K562 (cell line): ENCODE measurements around the gene PTPN13. TPM values are rescaled to one million over a fixed set of nuclear protein-coding genes. Genes with fewer than 3 reads are reported as not detected.

Source experiments
- ATAC-seq: fragments of 200-7000 bp; cut with Tn5 transposase; 3 replicates; pipeline ENCODE4 v1.9.1; 2020; ENCODE audit warnings: moderate library complexity
- BruUV-seq: library from RNA; stranded (reverse); fragments of 400-500 nt; replicated peaks from 2 replicates; lab custom pipeline; 2021; lab: Mats Ljungman, UMichigan
- CTCF ChIA-PET: fragments of 300-600 bp; formaldehyde crosslinking; extraction: SDS; loops from one replicate; lab custom pipeline; 2021; ENCODE audit warnings: low intra/inter-chr PET ratio; lab: Yijun Ruan, JAX
- POLR2A ChIA-PET: fragments of 300-600, 350-650 bp; sonication (Branson Sonifier 250); formaldehyde crosslinking; extraction: SDS; loops from one replicate; lab custom pipeline; 2021; ENCODE audit warnings: antibody characterized with exemption, inconsistent platforms; lab: Yijun Ruan, JAX
- DNase-seq, 4 experiments: peaks; one replicate each; pipeline versions ENCODE4 v3.0.0 to v3.0.0-alpha.2; 2011 to 2018; ENCODE audit warnings: low spot score in 3 of 4, mixed read lengths in 3 of 4; ENCODE audit errors: extremely low read depth in 1 of 4
- FAIRE-seq: peaks from 2 replicates; lab custom pipeline; 2011; peaks lifted over from hg19 to GRCh38; lab: Jason Lieb, UNC
- H2AFZ ChIP-seq: 2 replicates; pipeline ENCODE4 v1.6.0; 2011; ENCODE audit warnings: low read depth, low read length, control low read depth, inconsistent platforms
- H3K27ac ChIP-seq: fragments of 200-600 bp; 3 replicates; pipeline ENCODE4 v1.8.0; 2011; ENCODE audit warnings: low read depth, mild to moderate bottlenecking, control low read depth, inconsistent platforms, low read length, moderate library complexity, mixed read lengths; ENCODE audit errors: extremely low read depth
- H3K27me3 ChIP-seq, 2 experiments: fragments of 300-600 bp in 1 of 2; 2 replicates in 1 of 2; 3 replicates in 1 of 2; pipeline versions ENCODE4 v1.6.0 to v1.8.0; 2011; ENCODE audit warnings: inconsistent platforms in 2 of 2, low read length in 2 of 2, mild to moderate bottlenecking in 1 of 2, mixed read lengths in 1 of 2, moderate library complexity in 1 of 2; ENCODE audit not compliant: control insufficient read depth in 2 of 2, insufficient read depth in 2 of 2
- H3K36me3 ChIP-seq: fragments of 300-600 bp; 3 replicates; pipeline ENCODE4 v1.8.0; 2011; ENCODE audit warnings: mild to moderate bottlenecking, low read length, inconsistent platforms; ENCODE audit not compliant: control insufficient read depth, insufficient read depth
- H3K4me1 ChIP-seq, 2 experiments: fragments of 200-600 bp in 1 of 2; replicated peaks in 1 of 2; 2 replicates in 1 of 2; 3 replicates in 1 of 2; pipeline versions ENCODE4 v1.5.1 to v1.8.0; 2011; ENCODE audit warnings: inconsistent platforms in 2 of 2, low read length in 2 of 2, mild to moderate bottlenecking in 1 of 2, mixed read lengths in 1 of 2, moderate library complexity in 1 of 2; ENCODE audit not compliant: control insufficient read depth in 2 of 2, insufficient read depth in 2 of 2
- H3K4me2 ChIP-seq: 2 replicates; pipeline ENCODE4 v1.6.1; 2011; ENCODE audit warnings: low read length, control low read depth, inconsistent platforms, mixed read lengths; ENCODE audit not compliant: insufficient read depth
- H3K4me3 ChIP-seq: fragments of 200-600 bp; sonication (generic), shearing (Covaris generic); 2 replicates; pipeline ENCODE4 v1.5.1; 2016; ENCODE audit warnings: control low read depth, inconsistent platforms
- H3K79me2 ChIP-seq: fragments of 200-600 bp; 3 replicates; pipeline ENCODE4 v1.8.0; 2011; ENCODE audit warnings: low read length, inconsistent platforms; ENCODE audit not compliant: control insufficient read depth, insufficient read depth
- H3K9ac ChIP-seq, 2 experiments: 2 replicates each; pipeline versions ENCODE4 v1.6.0 to v1.6.1; 2011; ENCODE audit warnings: low read depth in 2 of 2, low read length in 2 of 2, control low read depth in 1 of 2, inconsistent platforms in 1 of 2, mild to moderate bottlenecking in 1 of 2, mixed read lengths in 1 of 2; ENCODE audit not compliant: insufficient read depth in 1 of 2
- H3K9me1 ChIP-seq: one replicate; pipeline ENCODE4 v1.6.0; 2011; ENCODE audit warnings: inconsistent platforms, mild to moderate bottlenecking, low read length, moderate library complexity; ENCODE audit not compliant: control insufficient read depth, insufficient read depth
- H3K9me3 ChIP-seq: replicated peaks from 2 replicates; pipeline ENCODE4 v1.5.1; 2011; ENCODE audit warnings: low read depth, low read length, inconsistent platforms; ENCODE audit not compliant: control insufficient read depth, insufficient read depth
- H4K20me1 ChIP-seq: replicated peaks from 2 replicates; pipeline ENCODE4 v1.6.1; 2011; ENCODE audit warnings: low read length, inconsistent platforms, mixed read lengths; ENCODE audit not compliant: control insufficient read depth, insufficient read depth
- CEBPB ChIP-seq: fragments of 450-650 bp; IDR thresholded peaks from 2 replicates; pipeline ENCODE4 v1.6.1; 2016; ENCODE audit warnings: missing genetic modification characterization, missing compliant biosample characterization
- ETS2 ChIP-seq: IDR thresholded peaks from 2 replicates; pipeline ENCODE4 v1.6.1; 2016; ENCODE audit warnings: borderline replicate concordance, missing genetic modification characterization, mild to moderate bottlenecking, moderate library complexity, missing compliant biosample characterization; ENCODE audit not compliant: poor library complexity, severe bottlenecking
- GMEB1 ChIP-seq: fragments of 250-450 bp; sonication (Bioruptor Pico); IDR thresholded peaks from 2 replicates; pipeline ENCODE4 v1.4.0; 2020; ENCODE audit warnings: mild to moderate bottlenecking
- MEIS2 ChIP-seq: fragments of 450-650 bp; IDR thresholded peaks from 2 replicates; pipeline ENCODE4 v1.6.1; 2014; ENCODE audit warnings: mild to moderate bottlenecking; ENCODE audit not compliant: partially characterized antibody
- PHF8 ChIP-seq: fragments of 200-600 bp; sonication (generic); IDR thresholded peaks from 2 replicates; pipeline ENCODE4 v1.6.1; 2012; ENCODE audit warnings: mixed run types, mild to moderate bottlenecking, inconsistent platforms, low read length, moderate library complexity, borderline replicate concordance
- ZSCAN32 ChIP-seq: fragments of 450-650 bp; formaldehyde crosslinking; IDR thresholded peaks from 2 replicates; pipeline ENCODE4 v1.4.0; 2020; ENCODE audit warnings: mild to moderate bottlenecking, moderate library complexity
- WGBS: fragments of 100-300 bp; shearing (Covaris generic); methylation state at CpG from one replicate; pipeline ENCODE4 v1.1.6; 2016; ENCODE audit warnings: low coverage, mixed read lengths; ENCODE audit not compliant: insufficient coverage; ENCODE audit errors: missing lambda C conversion rate; 5-methylcytosine and 5-hydroxymethylcytosine counted together
- in situ Hi-C: fragments of 300-500 bp; cut with MboI; formaldehyde crosslinking; loops from 4 replicates; pipeline ENCODE4 v1.15.0; 2018; ENCODE audit warnings: inconsistent platforms, mixed read lengths
- intact Hi-C: fragments of 100-400 bp; cut with micrococcal nuclease; formaldehyde crosslinking; loops from 2 replicates; pipeline ENCODE4 v1.14.2; 2022
- polyA plus RNA-seq, 8 experiments: library from polyadenylated mRNA; depleted of rRNA in 4 of 8; stranded (reverse) in 5 of 8; unstranded in 3 of 8; fragments of >200 nt; fragmentation: Nextera tagmentation in 2 of 8; fragmentation: Illumina TruSeq in 1 of 8; extraction: Ambion mirVana in 2 of 8; extraction: Trizol in 1 of 8; gene quantifications; 2 replicates each; pipeline versions ENCODE4 v1.2.1 to v1.2.3, GENCODE V29; 2011 to 2014; ENCODE audit warnings: inconsistent platforms in 1 of 8, missing spikeins in 1 of 8
- total RNA-seq, 7 experiments: library from RNA; depleted of rRNA in 6 of 7; stranded (reverse); fragments of >200 nt in 6 of 7; fragmentation: Illumina TruSeq in 2 of 7; extraction: Trizol in 2 of 7; gene quantifications; 2 replicates each; pipeline versions ENCODE4 v1.2.1 to v1.2.3, GENCODE V29; 2011 to 2021; ENCODE audit warnings: low replicate concordance in 1 of 7

PTPN13 gene
- total and polyA plus RNA-seq, 9 of the 15 experiments (the other 6 are each of a cell fraction or from before 2014, with no cell fraction given): 0.33 TPM; not detected in 8

- Histone ChIP-seq H2AFZ (no peak overlapping the region), H3K79me2 (no peaks in the 10 kb centered on the region), H3K9ac (no peak overlapping the region), H3K27ac (no peak overlapping the region), H3K9me1 (no peaks in the 10 kb centered on the region), H4K20me1 (no peaks in the 10 kb centered on the region), H3K4me1 (no peaks in the 10 kb centered on the region), H3K4me3 (no peak overlapping the region), H3K27me3 (no peaks in the 10 kb centered on the region; a peak in 1 of 5 replicates), H3K4me2 (no peak overlapping the region), H3K36me3 (no peaks in the 10 kb centered on the region), H3K9me3 (no peaks in the 10 kb centered on the region)
- BruUV-seq: no TSS peak
- POLR2A ChIA-PET: interaction anchor here (1.1 to 1.8 kb wide), 2 partner anchors 9 to 14 kb away, joined by 3 to 5 read pairs; no protein-coding TSS in a partner anchor
- 5% methylated on average over 5 of the region's 5 CpGs for WGBS
- DNase-seq (no peak), ATAC-seq (no peak), FAIRE-seq (no peak)
- TF ChIP-seq PHF8 (no peak), ETS2 (tag) (no peak), MEIS2 (no peak), GMEB1 (CRISPR knock-in tag) (no peak), CEBPB (tag) (no peak), ZSCAN32 (CRISPR knock-in tag) (no peak)
- intact Hi-C loops: no loop called here
- in situ Hi-C loops: no loop called here
- CTCF ChIA-PET: no interaction called here
Measured at GRCh38 chr4:86831262-86832130, 237.4 kb downstream of the PTPN13 start.
